WI38 (cell line): ENCODE data around the gene CNPY3.
A peak's percentile ranks its signal among the peaks of the same experiment; 100 is the strongest.
"Not testable (repeated sequence)": the region's sequence is repeated elsewhere in the genome, so short reads cannot be mapped to it uniquely, and the experiment has no call there.

Experiments used
- H3K4me3 ChIP-seq: 2 replicates; pipeline ENCODE4 v1.5.1; 2011; ENCODE audit warnings: low read depth, mild to moderate bottlenecking, control low read depth, low read length
- TF ChIP-seq, protein P1 (sequence below): IDR thresholded peaks from 2 replicates; pipeline ENCODE4 v1.5.1; 2012; ENCODE audit warnings: low read depth, mild to moderate bottlenecking, control low read depth, low read length

CNPY3 gene

DNA sequence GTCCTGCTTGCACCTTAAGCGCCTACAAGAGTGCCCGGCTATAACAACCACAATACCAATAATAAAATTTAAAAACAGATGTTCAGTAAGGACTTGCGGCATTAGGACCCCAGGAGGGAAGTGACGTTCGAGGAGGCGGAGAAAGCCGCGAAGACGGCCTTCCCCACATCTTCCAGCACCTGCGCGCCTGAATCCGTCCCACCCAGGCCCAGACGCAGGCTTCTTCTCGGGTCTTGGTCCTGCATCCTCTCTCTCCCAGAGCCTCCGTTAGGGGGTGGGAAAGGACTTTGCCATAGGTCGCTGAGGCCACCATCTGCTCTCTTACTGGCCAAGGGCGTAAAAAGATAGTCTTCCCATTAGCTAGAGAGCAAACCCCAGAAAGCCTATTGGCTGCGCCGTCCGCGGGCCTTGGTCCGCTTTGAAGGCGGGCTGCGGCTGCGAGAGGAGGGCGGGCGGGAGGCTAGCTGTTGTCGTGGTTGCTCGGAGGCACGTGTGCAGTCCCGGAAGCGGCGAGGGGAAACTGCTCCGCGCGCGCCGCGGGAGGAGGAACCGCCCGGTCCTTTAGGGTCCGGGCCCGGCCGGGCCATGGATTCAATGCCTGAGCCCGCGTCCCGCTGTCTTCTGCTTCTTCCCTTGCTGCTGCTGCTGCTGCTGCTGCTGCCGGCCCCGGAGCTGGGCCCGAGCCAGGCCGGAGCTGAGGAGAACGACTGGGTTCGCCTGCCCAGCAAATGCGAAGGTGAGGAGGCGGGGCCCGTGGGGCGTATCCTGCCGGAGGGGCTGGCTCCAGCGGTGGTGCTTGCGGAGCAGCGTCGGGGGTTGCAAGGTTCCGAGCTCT is at the start of gene CNPY3:
TSS of gene CNPY3 (plus strand) at position 495 of the 835 bp plus-strand sequence. CDS start at position 586, 91 bp downstream.
- TF ChIP-seq, protein P1, sequence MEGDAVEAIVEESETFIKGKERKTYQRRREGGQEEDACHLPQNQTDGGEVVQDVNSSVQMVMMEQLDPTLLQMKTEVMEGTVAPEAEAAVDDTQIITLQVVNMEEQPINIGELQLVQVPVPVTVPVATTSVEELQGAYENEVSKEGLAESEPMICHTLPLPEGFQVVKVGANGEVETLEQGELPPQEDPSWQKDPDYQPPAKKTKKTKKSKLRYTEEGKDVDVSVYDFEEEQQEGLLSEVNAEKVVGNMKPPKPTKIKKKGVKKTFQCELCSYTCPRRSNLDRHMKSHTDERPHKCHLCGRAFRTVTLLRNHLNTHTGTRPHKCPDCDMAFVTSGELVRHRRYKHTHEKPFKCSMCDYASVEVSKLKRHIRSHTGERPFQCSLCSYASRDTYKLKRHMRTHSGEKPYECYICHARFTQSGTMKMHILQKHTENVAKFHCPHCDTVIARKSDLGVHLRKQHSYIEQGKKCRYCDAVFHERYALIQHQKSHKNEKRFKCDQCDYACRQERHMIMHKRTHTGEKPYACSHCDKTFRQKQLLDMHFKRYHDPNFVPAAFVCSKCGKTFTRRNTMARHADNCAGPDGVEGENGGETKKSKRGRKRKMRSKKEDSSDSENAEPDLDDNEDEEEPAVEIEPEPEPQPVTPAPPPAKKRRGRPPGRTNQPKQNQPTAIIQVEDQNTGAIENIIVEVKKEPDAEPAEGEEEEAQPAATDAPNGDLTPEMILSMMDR = no peak

DNA sequence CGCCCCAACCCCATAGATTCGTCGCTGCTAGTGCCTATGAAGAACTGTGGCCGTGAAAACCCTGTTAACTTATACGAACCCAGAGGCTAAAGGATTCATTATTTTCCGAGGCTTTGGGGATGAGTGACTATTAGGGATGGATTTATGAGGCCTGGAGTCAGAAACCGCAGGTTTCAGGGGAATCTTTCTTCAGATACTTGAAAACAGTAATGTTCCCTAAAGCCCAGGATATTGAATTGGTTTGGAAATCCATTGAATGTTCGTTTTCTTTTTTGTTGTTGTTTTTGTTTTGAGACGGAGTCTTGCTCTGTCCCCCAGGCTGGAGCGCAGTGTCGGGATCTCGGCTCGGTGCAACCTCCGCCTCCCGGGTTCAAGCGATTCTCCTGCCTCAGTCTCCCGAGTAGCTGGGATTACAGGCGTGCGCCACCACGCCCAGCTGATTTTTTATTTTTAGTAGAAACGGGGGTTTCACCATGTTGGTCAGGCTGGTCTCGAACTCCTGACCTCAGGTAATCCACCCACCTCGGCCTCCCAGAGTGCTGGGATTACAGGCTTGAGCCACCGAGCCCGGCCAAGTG is 49.0 kb upstream of the CNPY3 start:
- H3K4me3 ChIP-seq = peak overlapping the region; percentile 79

More for the DNA sequence above, at the start of gene CNPY3:
- H3K4me3 ChIP-seq = peak within 1 kb of the TSS; percentile 76

DNA sequence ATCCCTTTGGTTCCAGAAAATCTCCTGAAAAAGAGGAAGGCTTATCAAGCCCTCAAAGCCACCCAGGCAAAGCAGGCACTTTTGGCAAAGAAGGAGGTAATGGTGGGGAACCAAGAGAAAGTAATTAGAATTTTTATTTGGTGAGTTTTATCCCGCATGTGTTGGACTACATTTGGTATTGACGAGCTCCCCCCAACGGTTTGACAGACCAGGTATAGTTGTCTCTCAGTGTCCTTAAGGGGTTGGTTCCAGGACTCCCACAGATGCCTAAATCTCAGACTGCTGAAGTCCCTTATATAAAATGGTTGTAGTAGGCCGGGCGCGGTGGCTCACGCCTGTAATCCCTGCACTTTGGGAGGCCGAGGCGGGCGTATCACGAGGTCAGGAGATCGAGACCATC is 48.4 kb upstream of the CNPY3 start:
- peak overlapping the region; percentile 79 for H3K4me3 ChIP-seq

DNA sequence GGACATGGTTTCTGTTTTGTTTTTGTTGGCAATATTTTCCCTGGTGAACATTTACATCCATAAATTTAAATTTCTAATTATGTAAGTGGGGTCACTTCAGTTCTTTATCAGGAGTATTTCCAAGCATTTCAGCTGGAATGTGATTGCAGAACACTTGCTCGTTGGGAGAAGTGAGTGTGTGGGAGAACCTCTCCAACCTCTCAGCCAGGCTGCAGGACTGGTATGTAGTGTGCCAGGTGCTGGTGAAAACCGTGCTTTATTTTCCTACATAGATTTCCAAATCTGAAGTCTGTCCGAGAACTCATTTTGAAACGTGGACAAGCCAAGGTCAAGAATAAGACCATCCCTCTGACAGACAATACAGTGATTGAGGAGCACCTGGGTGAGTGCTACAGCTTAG is 43.6 kb upstream of the CNPY3 start:
- TF ChIP-seq, protein P1 = no peak
- no peak overlapping the region for H3K4me3 ChIP-seq

DNA sequence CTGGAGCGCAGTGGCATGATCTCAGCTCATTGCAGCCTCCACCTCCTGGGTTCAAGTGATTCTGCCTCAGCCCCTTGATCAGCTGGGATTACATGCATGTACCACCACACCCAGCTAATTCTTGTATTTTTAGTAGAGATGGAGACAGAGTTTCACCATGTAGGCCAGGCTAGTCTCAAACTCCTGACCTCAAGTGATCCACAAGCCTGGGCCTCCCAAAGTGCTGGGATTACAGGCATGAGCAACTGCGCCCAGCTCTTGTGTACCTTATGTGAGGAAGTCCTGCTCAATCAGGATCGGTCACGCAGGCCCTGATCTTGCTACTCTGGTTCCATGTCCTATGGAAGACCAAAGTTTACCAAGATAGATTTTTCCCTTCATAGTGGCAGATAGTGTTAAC is 41.1 kb upstream of the CNPY3 start:
- H3K4me3 ChIP-seq = not testable (repeated sequence)

DNA sequence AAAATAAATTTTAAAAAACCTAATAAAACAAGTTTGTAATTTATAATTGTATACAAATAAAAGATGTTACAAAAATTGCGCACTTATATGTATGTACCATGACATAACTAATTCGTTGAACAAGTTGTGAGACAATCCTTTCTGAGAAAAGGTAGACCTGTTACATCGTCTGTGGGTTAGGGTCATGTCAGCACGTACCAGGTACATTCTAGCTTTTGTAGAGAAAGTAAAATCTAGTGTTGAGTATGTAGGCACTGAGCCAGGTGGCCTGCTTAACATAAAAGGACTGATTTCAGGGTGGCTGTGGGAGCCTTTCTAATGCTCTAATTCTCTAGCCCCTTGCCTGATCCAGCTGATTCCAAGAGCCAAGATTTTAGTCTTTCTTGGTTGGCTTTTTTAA is 39.5 kb upstream of the CNPY3 start:
- TF ChIP-seq, protein P1 = no peak
- peak overlapping the region; percentile 74 for H3K4me3 ChIP-seq

DNA sequence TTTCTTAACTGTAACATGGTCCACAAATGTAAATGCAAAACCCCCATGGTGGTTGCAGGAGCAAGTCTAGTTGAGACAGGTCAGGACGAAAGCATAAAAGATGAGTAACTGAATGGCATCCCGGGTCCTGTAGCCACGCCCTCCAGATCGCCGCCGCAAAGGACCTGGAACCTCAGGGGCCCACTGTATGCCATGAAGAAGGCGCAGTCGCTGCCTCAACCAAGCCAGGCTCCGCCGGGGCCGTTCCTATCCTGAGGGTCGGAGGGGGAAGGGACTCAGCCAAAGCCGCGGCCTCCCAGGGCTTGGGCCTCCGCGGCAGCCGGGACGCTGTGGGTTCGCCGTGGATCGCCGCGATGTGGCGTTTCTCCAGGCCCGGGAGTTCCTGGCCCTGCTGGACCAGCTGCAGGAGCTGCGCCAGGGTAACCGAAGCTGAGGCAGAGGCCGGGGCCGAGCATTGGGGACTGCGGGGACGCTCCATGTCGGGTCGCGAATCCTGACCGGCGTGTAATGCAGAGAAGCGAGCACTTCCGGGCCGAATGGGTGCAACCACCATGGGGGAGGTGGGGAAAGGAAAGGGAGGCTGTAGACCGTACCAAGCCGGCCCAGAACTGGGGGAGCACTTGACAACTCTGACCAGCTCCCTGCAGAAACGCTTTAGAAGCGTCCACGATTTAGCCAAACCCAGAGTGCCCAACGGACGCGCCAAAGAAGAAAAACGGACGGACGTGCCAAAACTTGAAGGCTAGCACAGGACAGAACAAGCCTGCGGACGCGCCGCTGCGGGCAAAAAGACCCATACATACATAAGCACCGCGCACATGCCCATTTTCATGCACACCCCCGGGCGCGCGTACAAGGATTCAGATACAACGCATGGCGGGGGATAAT is 38.7 kb upstream of the CNPY3 start:
- H3K4me3 ChIP-seq = peak overlapping the region; percentile 74
- TF ChIP-seq, protein P1 = no peak

DNA sequence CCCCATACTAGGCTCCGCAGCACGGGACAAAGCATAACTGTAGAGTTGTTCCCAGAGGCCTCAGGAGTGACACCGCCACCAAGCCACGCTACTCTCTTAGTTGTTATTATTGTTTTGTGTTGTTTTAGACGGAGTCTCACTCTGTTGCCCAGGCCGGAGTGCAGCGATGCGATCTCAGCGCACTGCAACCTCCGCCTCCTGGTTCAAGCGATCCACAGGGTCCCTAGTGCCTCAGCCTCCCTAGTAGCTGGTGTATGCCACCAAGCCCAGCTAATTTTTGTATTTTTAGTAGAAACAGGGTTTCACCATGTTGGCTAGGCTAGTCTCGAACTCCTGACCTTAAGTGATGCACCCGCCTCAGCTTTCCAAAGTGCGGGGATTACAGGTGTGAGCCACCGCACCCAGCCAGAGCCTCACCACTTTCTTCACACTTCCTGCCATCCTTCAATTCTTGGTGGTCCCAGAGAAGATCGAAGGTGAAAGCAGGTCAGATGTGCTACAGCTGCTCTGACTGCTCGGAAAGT is 38.0 kb upstream of the CNPY3 start:
- TF ChIP-seq, protein P1 = no peak
- H3K4me3 ChIP-seq = peak overlapping the region; percentile 74

DNA sequence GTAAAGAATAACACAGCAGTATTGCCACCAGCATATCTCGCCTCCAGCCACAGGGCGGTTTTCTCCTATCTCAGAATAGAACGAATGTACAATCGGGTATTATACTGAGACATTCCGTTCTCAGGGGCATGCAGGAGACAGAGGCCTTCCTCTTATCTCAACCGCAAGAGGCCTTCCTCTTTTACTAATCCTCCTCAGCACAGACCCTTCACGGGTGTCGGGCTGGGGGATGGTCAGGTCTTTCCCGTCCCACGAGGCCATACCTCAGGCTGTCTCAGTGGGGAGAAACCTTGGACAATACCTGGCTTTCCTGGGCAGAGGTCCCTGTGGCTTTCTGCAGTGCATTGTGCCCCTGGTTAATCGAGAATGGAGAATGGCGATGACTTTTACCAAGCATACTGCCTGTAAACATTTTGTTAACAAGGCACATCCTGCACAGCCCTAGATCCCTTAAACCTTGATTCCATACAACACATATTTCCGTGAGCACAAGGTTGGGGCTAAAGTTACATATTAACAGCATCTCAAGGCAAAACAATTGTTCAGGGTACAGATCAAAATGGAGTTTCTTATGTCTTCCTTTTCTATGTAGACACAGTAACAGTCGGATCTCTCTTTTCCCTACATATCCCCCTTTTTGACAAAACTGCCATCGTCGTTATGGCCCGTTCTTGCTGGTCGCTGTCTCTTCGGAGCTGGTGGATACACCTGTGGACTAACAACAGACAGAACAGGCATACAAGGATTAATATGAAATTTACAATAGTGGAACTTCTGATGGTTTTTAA is 35.0 kb upstream of the CNPY3 start:
- not testable (repeated sequence) for H3K4me3 ChIP-seq
